Measurements from ENCODE around the gene CKB.

The CKB gene

GRCh38 chr14:103509864-103510723, 12.5 kb downstream of the CKB start:
- no peak for DNase-seq
- H3K4me3 ChIP-seq (ENCODE audit: low read length): no peak overlapping the region
- H3K4me2 ChIP-seq (ENCODE audit: low read depth, low read length): no peak overlapping the region
- H3F3A ChIP-seq (ENCODE audit: insufficient read depth, low read length): no peaks in the 10 kb centered on the region
- H3K9ac ChIP-seq (ENCODE audit: low read length): no peak overlapping the region
- no peaks in the 10 kb centered on the region for H3K36me3 ChIP-seq (replicated peaks; ENCODE audit: insufficient read depth, low read length)
- no peaks in the 10 kb centered on the region for H3K27me3 ChIP-seq (replicated peaks; ENCODE audit: insufficient read depth, low read length)
- H3K27ac ChIP-seq (ENCODE audit: low read length): no peak overlapping the region
- no peaks in the 10 kb centered on the region for H3K9me3 ChIP-seq (replicated peaks; ENCODE audit: insufficient read depth, low read length)
- H3K79me2 ChIP-seq (ENCODE audit: low read length): no peaks in the 10 kb centered on the region
- no peaks in the 10 kb centered on the region for H4K20me1 ChIP-seq (ENCODE audit: insufficient read depth, low read length)
- no peaks in the 10 kb centered on the region for H3K9me2 ChIP-seq (replicated peaks; ENCODE audit: insufficient read depth, low read length)
- TF ChIP-seq EZH2 (optimal IDR thresholded peaks at IDR 0.05; ENCODE audit: low read depth, low read length) (no peak), EZH2phosphoT487 (IDR thresholded peaks at IDR 0.05; ENCODE audit: low read length) (no peak), CTCF (IDR thresholded peaks at IDR 0.05; ENCODE audit: low read length) (no peak)
- no peaks in the 10 kb centered on the region for H3K4me1 ChIP-seq (ENCODE audit: low read length)
- H2AFZ ChIP-seq (ENCODE audit: low read length): no peak overlapping the region

- H3K27ac ChIP-seq (ENCODE audit: low read length): no peak overlapping the region
- no peaks in the 10 kb centered on the region for H4K20me1 ChIP-seq (ENCODE audit: insufficient read depth, low read length)
- no peaks in the 10 kb centered on the region for H3K4me1 ChIP-seq (ENCODE audit: low read length)
- TF ChIP-seq EZH2 (optimal IDR thresholded peaks at IDR 0.05; ENCODE audit: low read depth, low read length) (no peak), EZH2phosphoT487 (IDR thresholded peaks at IDR 0.05; ENCODE audit: low read length) (no peak), CTCF (IDR thresholded peaks at IDR 0.05; ENCODE audit: low read length) (no peak)
- H3F3A ChIP-seq (ENCODE audit: insufficient read depth, low read length): no peaks in the 10 kb centered on the region
- no peaks in the 10 kb centered on the region for H3K9me2 ChIP-seq (replicated peaks; ENCODE audit: insufficient read depth, low read length)
- H2AFZ ChIP-seq (ENCODE audit: low read length): no peak overlapping the region
- H3K79me2 ChIP-seq (ENCODE audit: low read length): no peaks in the 10 kb centered on the region
- H3K4me3 ChIP-seq (ENCODE audit: low read length): no peak overlapping the region
- H3K27me3 ChIP-seq (replicated peaks; ENCODE audit: insufficient read depth, low read length): no peaks in the 10 kb centered on the region
- DNase-seq: no peak
- no peak overlapping the region for H3K9ac ChIP-seq (ENCODE audit: low read length)
- H3K36me3 ChIP-seq (replicated peaks; ENCODE audit: insufficient read depth, low read length): no peaks in the 10 kb centered on the region
- no peak overlapping the region for H3K4me2 ChIP-seq (ENCODE audit: low read depth, low read length)
- H3K9me3 ChIP-seq (replicated peaks; ENCODE audit: insufficient read depth, low read length): no peaks in the 10 kb centered on the region
Observed at GRCh38 chr14:103508521-103509329, 13.9 kb downstream of the CKB start.

GRCh38 chr14:103507751-103508150, 14.9 kb downstream of the CKB start:
- no peaks in the 10 kb centered on the region for H3K9me2 ChIP-seq (replicated peaks; ENCODE audit: insufficient read depth, low read length)
- H3K27me3 ChIP-seq (replicated peaks; ENCODE audit: insufficient read depth, low read length): no peaks in the 10 kb centered on the region
- no peaks in the 10 kb centered on the region for H3K36me3 ChIP-seq (replicated peaks; ENCODE audit: insufficient read depth, low read length)
- H3K4me3 ChIP-seq (ENCODE audit: low read length): no peak overlapping the region
- no peaks in the 10 kb centered on the region for H3K4me1 ChIP-seq (ENCODE audit: low read length)
- no peaks in the 10 kb centered on the region for H3K79me2 ChIP-seq (ENCODE audit: low read length)
- no peaks in the 10 kb centered on the region for H3K9me3 ChIP-seq (replicated peaks; ENCODE audit: insufficient read depth, low read length)
- H2AFZ ChIP-seq (ENCODE audit: low read length): no peak overlapping the region
- TF ChIP-seq EZH2phosphoT487 (IDR thresholded peaks at IDR 0.05; ENCODE audit: low read length) (no peak), CTCF (IDR thresholded peaks at IDR 0.05; ENCODE audit: low read length) (no peak), EZH2 (optimal IDR thresholded peaks at IDR 0.05; ENCODE audit: low read depth, low read length) (no peak)
- no peaks in the 10 kb centered on the region for H4K20me1 ChIP-seq (ENCODE audit: insufficient read depth, low read length)
- H3K4me2 ChIP-seq (ENCODE audit: low read depth, low read length): no peak overlapping the region
- H3K9ac ChIP-seq (ENCODE audit: low read length): no peak overlapping the region
- no peaks in the 10 kb centered on the region for H3F3A ChIP-seq (ENCODE audit: insufficient read depth, low read length)
- DNase-seq: no peak
- H3K27ac ChIP-seq (ENCODE audit: low read length): no peak overlapping the region

Data from MM.1S (cell line).